Right lobe of liver (tissue), 6 donors: ENCODE data around the gene LPIN3. TPM values are rescaled to one million over a fixed set of nuclear protein-coding genes. Genes with fewer than 3 reads are reported as not detected.

Source experiments
- ATAC-seq, 4 donors: fragments of 200-7000 bp; cut with Tn5 transposase; one replicate each; pipeline ENCODE4 v1.9.1; 2020; ENCODE audit warnings: mild to moderate bottlenecking in 4 of 4, moderate library complexity in 4 of 4
- DNase-seq, 3 donors: peaks; one replicate each; pipeline ENCODE4 v3.0.0-alpha.2; 2020
- H3K27ac ChIP-seq, 3 donors: fragments of 200-600 bp; one replicate each; pipeline ENCODE4 v1.8.0; 2022
- H3K27me3 ChIP-seq, 2 donors: fragments of 200-600 bp; one replicate each; pipeline ENCODE4 v1.8.0; 2022
- H3K36me3 ChIP-seq, 4 donors: fragments of 200-600 bp; sonication (generic) in 1 of 4; one replicate each; pipeline versions ENCODE4 v1.5.1 to v1.8.0; 2017 to 2022; ENCODE audit warnings: control low read depth in 1 of 4
- H3K4me1 ChIP-seq, 4 donors: fragments of 200-600 bp; sonication (generic) in 1 of 4; one replicate each; pipeline versions ENCODE4 v1.5.1 to v1.8.0; 2017 to 2022; ENCODE audit warnings: control low read depth in 1 of 4
- H3K4me3 ChIP-seq, 3 donors: fragments of 200-600 bp; one replicate each; pipeline ENCODE4 v1.8.0; 2022
- H3K9me3 ChIP-seq, 4 donors: fragments of 200-600 bp; sonication (generic) in 1 of 4; one replicate each; pipeline versions ENCODE4 v1.5.1 to v1.8.0; 2017 to 2022; ENCODE audit warnings: control low read depth in 1 of 4
- POLR2A ChIP-seq: fragments of 450-650 bp; IDR thresholded peaks from one replicate; pipeline ENCODE4 v1.6.1; 2017; ENCODE audit warnings: antibody characterized with exemption, mild to moderate bottlenecking
- WGBS: methylation state at CpG from one replicate; pipeline ENCODE4 v1.1.6; 2018; ENCODE audit warnings: low coverage, low lambda C conversion rate; ENCODE audit not compliant: insufficient coverage; ENCODE audit errors: missing lambda C conversion rate; 5-methylcytosine and 5-hydroxymethylcytosine counted together
- intact Hi-C, 2 donors: fragments of 100-400 bp; cut with DNase I; formaldehyde crosslinking; loops; one replicate each; pipeline versions ENCODE4 v1.11.2 to v1.14.1; 2022
- total RNA-seq, 6 experiments: library from RNA; depleted of rRNA in 2 of 6; stranded (reverse); fragments of >200 nt in 2 of 6; fragmentation: NEBNext Ultra II Directional in 3 of 6; extraction: Animal tissue kit (Norgen Biotek cat#: 25700) in 3 of 6; gene quantifications; one replicate each; pipeline versions ENCODE4 v1.1.0 to v1.2.4, GENCODE V29; 2016 to 2023
- TF ChIP-seq, protein P1 (sequence below), 4 donors: fragments of 200-600 bp in 3 of 4; fragments of 450-650 bp in 1 of 4; IDR thresholded peaks; one replicate each; pipeline versions ENCODE4 v1.5.1 to v1.8.0; 2016 to 2022; ENCODE audit warnings: antibody characterized with exemption in 4 of 4, mild to moderate bottlenecking in 2 of 4
- donor health status: DM: no; HTN: yes; CAD: no.
- donor health status: DM: no; HTN: no; CAD: no.
- donor health status: DM: no; HTN: no; CAD: no.
- donor health status: DM: no; HTN: yes; CAD: no.
- donor health status: DM: no; HTN: yes; CAD: no.

The LPIN3 gene
- total RNA-seq, 6 experiments from 2014 or later = 8.4 to 44.7 (median 23.4) TPM

- no peak overlapping the region for H3K4me3 ChIP-seq
- 78% methylated on average over 5 of the region's 5 CpGs for WGBS
Observed at GRCh38 chr20:41327178-41327577, 13.4 kb upstream of the LPIN3 start.

DNA sequence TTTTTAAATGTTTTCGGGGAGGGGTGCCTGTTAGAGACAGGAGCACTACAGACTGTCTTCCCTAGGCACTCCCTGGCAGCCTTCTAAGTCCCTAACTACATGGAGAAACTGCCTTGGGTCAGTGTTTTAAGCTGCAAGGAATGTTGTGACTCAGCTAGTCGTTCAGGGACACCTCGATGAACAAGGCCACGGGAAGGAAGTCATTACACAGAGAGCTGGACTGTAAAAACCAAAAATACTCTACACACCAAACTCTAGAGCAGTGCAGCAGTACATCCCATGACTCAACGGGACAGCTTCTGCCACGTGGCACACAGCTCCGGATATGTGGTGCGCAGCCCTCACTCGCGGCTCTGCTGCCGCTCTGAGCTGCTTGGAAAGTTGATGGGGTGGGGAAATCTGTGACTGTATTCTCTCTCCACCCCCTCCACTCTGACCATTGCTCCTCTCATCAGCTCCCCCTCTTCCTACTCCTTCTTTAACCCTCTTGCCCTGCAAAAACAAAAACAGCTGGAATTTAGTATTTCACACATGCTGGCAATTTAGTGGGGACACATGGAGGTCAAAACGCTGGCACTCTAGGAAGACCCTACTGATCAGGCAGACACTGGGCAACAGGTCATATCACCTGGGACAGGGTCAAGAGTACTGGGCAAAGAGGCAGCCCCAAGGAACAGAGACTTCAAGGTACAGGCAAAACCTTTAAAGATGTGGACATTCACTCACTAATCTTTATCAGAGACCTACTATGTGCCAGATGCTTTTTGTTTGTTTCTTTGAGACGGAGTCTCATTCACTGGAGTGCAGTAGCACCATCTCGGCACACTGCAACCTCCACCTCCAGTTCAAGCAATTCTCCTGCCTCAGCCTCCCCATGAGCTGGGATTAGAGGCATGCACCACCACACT lies 10.9 kb upstream of the LPIN3 start:
- no peaks in the 10 kb centered on the region for H3K4me1 ChIP-seq
- no peaks in the 10 kb centered on the region for H3K36me3 ChIP-seq
- TF ChIP-seq POLR2A = no peak
- TF ChIP-seq, protein P1, sequence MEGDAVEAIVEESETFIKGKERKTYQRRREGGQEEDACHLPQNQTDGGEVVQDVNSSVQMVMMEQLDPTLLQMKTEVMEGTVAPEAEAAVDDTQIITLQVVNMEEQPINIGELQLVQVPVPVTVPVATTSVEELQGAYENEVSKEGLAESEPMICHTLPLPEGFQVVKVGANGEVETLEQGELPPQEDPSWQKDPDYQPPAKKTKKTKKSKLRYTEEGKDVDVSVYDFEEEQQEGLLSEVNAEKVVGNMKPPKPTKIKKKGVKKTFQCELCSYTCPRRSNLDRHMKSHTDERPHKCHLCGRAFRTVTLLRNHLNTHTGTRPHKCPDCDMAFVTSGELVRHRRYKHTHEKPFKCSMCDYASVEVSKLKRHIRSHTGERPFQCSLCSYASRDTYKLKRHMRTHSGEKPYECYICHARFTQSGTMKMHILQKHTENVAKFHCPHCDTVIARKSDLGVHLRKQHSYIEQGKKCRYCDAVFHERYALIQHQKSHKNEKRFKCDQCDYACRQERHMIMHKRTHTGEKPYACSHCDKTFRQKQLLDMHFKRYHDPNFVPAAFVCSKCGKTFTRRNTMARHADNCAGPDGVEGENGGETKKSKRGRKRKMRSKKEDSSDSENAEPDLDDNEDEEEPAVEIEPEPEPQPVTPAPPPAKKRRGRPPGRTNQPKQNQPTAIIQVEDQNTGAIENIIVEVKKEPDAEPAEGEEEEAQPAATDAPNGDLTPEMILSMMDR (IDR thresholded peaks at IDR 0.05) = no peak
- WGBS = 41% methylated on average over 11 of the region's 14 CpGs
- H3K4me3 ChIP-seq = no peak overlapping the region
- H3K27ac ChIP-seq = peak overlapping the region; percentile 36 to 47 (median 39)
- intact Hi-C loops = no loop called here
- DNase-seq (peak in 2 of 3 donors; percentile 60 to 62), ATAC-seq (peak; percentile 86 to 97 (median 94))
- H3K9me3 ChIP-seq = no peaks in the 10 kb centered on the region
- no peaks in the 10 kb centered on the region for H3K27me3 ChIP-seq

More at GRCh38 chr20:41327178-41327577, 13.4 kb upstream of the LPIN3 start:
- H3K27ac ChIP-seq = no peak overlapping the region
- H3K36me3 ChIP-seq = no peaks in the 10 kb centered on the region
- H3K27me3 ChIP-seq = no peaks in the 10 kb centered on the region
- ATAC-seq = no peak
- no peaks in the 10 kb centered on the region for H3K9me3 ChIP-seq
- no peak for TF ChIP-seq POLR2A
- TF ChIP-seq, protein P1 (IDR thresholded peaks at IDR 0.05) = no peak
- DNase-seq = no peak
- H3K4me1 ChIP-seq = no peaks in the 10 kb centered on the region
- intact Hi-C loops = no loop called here

DNA sequence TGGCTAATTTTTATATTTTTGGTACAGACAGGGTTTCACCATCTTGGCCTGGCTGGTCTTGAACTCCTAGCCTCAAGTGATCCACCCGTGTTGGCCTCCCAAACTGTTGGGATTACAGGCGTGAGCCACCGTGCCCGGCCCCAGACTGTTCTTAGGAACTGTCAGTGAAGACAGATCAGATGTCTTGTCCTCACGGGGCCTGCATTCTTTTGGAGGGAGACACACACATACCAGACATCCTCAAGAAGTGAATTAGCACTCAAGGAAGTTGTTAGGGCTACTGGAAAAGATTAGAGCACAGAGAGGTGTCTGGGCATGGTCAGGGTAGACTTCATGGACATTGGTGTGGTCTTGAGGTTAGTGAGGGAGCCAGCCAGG lies 10.3 kb upstream of the LPIN3 start:
- H3K4me1 ChIP-seq = no peaks in the 10 kb centered on the region
- H3K9me3 ChIP-seq = no peaks in the 10 kb centered on the region
- no peak overlapping the region for H3K27ac ChIP-seq
- no peak overlapping the region for H3K4me3 ChIP-seq
- intact Hi-C loops = no loop called here
- ATAC-seq (no peak), DNase-seq (no peak)
- H3K27me3 ChIP-seq = no peaks in the 10 kb centered on the region
- TF ChIP-seq POLR2A = no peak
- TF ChIP-seq, protein P1 (IDR thresholded peaks at IDR 0.05) = no peak
- no peaks in the 10 kb centered on the region for H3K36me3 ChIP-seq
- WGBS = 100% methylated on average over 4 of the region's 5 CpGs

DNA sequence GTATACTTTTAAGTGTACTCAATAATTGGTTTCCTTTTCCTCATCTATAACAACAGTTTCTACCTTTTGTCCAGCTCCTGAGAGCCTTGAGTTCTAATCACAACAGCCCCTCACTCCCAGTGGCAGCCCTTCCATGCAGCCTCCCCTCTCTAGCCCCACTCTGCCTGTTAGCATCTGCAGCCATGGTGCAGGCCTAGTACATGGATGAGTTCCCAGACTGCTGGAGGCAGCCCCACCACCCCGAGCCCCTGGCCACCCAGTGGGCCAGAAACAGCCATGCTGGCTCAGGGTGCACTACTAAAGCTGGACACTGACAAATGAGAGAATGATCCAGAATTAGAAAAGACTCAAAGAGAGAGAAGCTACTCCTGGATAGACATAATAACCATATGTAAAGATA lies 9.7 kb upstream of the LPIN3 start:
- H3K9me3 ChIP-seq = no peaks in the 10 kb centered on the region
- H3K4me1 ChIP-seq = no peaks in the 10 kb centered on the region
- no peaks in the 10 kb centered on the region for H3K27me3 ChIP-seq
- no peaks in the 10 kb centered on the region for H3K36me3 ChIP-seq
- intact Hi-C loops = no loop called here
- H3K27ac ChIP-seq = no peak overlapping the region
- no peak for DNase-seq
- no peak for TF ChIP-seq POLR2A
- 89% methylated on average over 1 of the region's 1 CpG for WGBS
- no peak for ATAC-seq
- no peak overlapping the region for H3K4me3 ChIP-seq

GRCh38 chr20:41331731-41332130 lies 8.9 kb upstream of the LPIN3 start:
- WGBS = 94% methylated on average over 4 of the region's 4 CpGs
- no peak overlapping the region for H3K4me3 ChIP-seq
- ATAC-seq = no peak
- intact Hi-C loops = no loop called here
- peak in 1 of 3 donors; percentile 0 for DNase-seq
- no peak overlapping the region for H3K27ac ChIP-seq
- H3K9me3 ChIP-seq = no peaks in the 10 kb centered on the region
- no peaks in the 10 kb centered on the region for H3K4me1 ChIP-seq
- H3K27me3 ChIP-seq = no peaks in the 10 kb centered on the region
- no peaks in the 10 kb centered on the region for H3K36me3 ChIP-seq
- TF ChIP-seq, protein P1 (IDR thresholded peaks at IDR 0.05) = no peak
- TF ChIP-seq POLR2A = no peak
